HG03159 (cell line): ENCODE measurements around the gene SPRR2F.
"Not testable (repeated sequence)": the region's sequence is repeated elsewhere in the genome, so short reads cannot be mapped to it uniquely, and the experiment has no call there.

Experiments used
- ATAC-seq: cut with Tn5 transposase; IDR thresholded peaks from one replicate; pipeline ENCODE4 v1.9.1; 2021; ENCODE audit warnings: mild to moderate bottlenecking, moderate library complexity; ENCODE audit not compliant: unreplicated experiment

SPRR2F gene

GRCh38 chr1:153113416-153113815 is at the start of gene SPRR2F:
Gene SPRR2F (minus strand): TSS chr1:153113516. CDS start chr1:153112733, 783 bp downstream.
- no peak for ATAC-seq

GRCh38 chr1:153155541-153155940 is 42.2 kb upstream of the SPRR2F start:
- ATAC-seq: no peak

- no peak for ATAC-seq
Measured at GRCh38 chr1:153152481-153152880, 39.2 kb upstream of the SPRR2F start.

- ATAC-seq: no peak
Measured at GRCh38 chr1:153150846-153151245, 37.5 kb upstream of the SPRR2F start, which contains the start of gene SPRR2G. Gene SPRR2G (minus strand): TSS chr1:153150890. CDS start chr1:153150110, 780 bp downstream.

GRCh38 chr1:153141377-153141776 is 28.1 kb upstream of the SPRR2F start:
- ATAC-seq: no peak

- ATAC-seq: no peak
Measured at GRCh38 chr1:153140484-153140883, 27.2 kb upstream of the SPRR2F start.

GRCh38 chr1:153133743-153134142 is 20.4 kb upstream of the SPRR2F start:
- no peak for ATAC-seq

- no peak for ATAC-seq
Measured at GRCh38 chr1:153133267-153133666, 20.0 kb upstream of the SPRR2F start.

GRCh38 chr1:153128688-153129087 is 15.4 kb upstream of the SPRR2F start:
- not testable (repeated sequence) for ATAC-seq

- ATAC-seq: no peak
Measured at GRCh38 chr1:153127296-153127695, 14.0 kb upstream of the SPRR2F start.

- ATAC-seq: no peak
Measured at GRCh38 chr1:153125536-153125935, 12.2 kb upstream of the SPRR2F start.

GRCh38 chr1:153123793-153124192 is 10.5 kb upstream of the SPRR2F start:
- not testable (repeated sequence) for ATAC-seq

GRCh38 chr1:153122831-153123421 is 9.6 kb upstream of the SPRR2F start:
- ATAC-seq: no peak

GRCh38 chr1:153120945-153121344 is 7.6 kb upstream of the SPRR2F start:
- no peak for ATAC-seq

- ATAC-seq: no peak
Measured at GRCh38 chr1:153119491-153119971, 6.2 kb upstream of the SPRR2F start.

GRCh38 chr1:153115264-153115663 is 1.9 kb upstream of the SPRR2F start:
- not testable (repeated sequence) for ATAC-seq

- not testable (repeated sequence) for ATAC-seq
Measured at GRCh38 chr1:153112454-153112853, 862 bp downstream of the SPRR2F start.

GRCh38 chr1:153100245-153100644 is 13.1 kb downstream of the SPRR2F start:
- ATAC-seq: no peak

- no peak for ATAC-seq
Measured at GRCh38 chr1:153099461-153100045, 13.8 kb downstream of the SPRR2F start.

- no peak for ATAC-seq
Measured at GRCh38 chr1:153095764-153096163, 17.6 kb downstream of the SPRR2F start.

- no peak for ATAC-seq
Measured at GRCh38 chr1:153094426-153094825, 18.9 kb downstream of the SPRR2F start, which contains the start of gene SPRR2E. Gene SPRR2E (minus strand): TSS chr1:153094526. CDS start chr1:153093751, 775 bp downstream.

GRCh38 chr1:153087652-153088051 is 25.7 kb downstream of the SPRR2F start:
- ATAC-seq: no peak
